ENCODE results near the gene DYNLT2. TPM values are rescaled to one million over a fixed set of nuclear protein-coding genes. Genes with fewer than 3 reads are reported as not detected.
A peak's percentile ranks its signal among the peaks of the same experiment; 100 is the strongest.

DYNLT2 gene
- total and polyA plus RNA-seq, 2 experiments from 2014 or later: 2.9 to 3.1 TPM

DNA sequence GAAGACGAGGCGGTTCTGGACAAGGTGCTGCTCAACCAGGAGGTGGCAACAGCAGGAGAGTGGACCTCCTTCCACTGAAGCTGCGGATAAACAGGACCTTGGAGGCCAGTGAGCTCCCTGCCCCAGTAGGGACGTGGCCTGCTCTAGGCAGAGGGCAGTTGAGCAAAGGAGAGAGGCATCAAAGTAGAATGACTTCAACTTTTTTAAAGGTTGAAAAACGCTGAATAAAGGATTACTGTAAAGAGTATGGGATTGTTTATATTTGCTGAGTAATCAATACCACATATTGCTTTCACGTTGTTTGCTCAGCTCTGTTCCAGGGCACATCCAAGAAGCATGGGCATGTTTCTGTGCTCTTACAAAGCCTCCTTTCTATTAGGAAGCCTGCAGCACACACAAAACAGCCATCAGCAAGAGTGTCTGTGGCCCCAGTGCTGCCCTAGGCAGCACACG lies 48.1 kb upstream of the DYNLT2 start:
- WGBS (ENCODE audit: low lambda C conversion rate, missing lambda C conversion rate): 61% methylated on average over 7 of the region's 7 CpGs
- peak overlapping the region; percentile 44 for H3K4me2 ChIP-seq
- no peaks in the 10 kb centered on the region for H4K20me1 ChIP-seq (ENCODE audit: insufficient read depth, poor library complexity, severe bottlenecking)
- H3K9me2 ChIP-seq (replicated peaks; ENCODE audit: insufficient read depth): no peaks in the 10 kb centered on the region
- no peak overlapping the region for H2AFZ ChIP-seq
- H3K27me3 ChIP-seq: no peaks in the 10 kb centered on the region
- H3K9me3 ChIP-seq (ENCODE audit: low read depth): no peaks in the 10 kb centered on the region
- peak overlapping the region; percentile 93 for H3K27ac ChIP-seq
- peaks cover 8% of the 10 kb centered on the region for H3K79me2 ChIP-seq
- H3K4me3 ChIP-seq: no peak overlapping the region
- TF ChIP-seq, protein P1, sequence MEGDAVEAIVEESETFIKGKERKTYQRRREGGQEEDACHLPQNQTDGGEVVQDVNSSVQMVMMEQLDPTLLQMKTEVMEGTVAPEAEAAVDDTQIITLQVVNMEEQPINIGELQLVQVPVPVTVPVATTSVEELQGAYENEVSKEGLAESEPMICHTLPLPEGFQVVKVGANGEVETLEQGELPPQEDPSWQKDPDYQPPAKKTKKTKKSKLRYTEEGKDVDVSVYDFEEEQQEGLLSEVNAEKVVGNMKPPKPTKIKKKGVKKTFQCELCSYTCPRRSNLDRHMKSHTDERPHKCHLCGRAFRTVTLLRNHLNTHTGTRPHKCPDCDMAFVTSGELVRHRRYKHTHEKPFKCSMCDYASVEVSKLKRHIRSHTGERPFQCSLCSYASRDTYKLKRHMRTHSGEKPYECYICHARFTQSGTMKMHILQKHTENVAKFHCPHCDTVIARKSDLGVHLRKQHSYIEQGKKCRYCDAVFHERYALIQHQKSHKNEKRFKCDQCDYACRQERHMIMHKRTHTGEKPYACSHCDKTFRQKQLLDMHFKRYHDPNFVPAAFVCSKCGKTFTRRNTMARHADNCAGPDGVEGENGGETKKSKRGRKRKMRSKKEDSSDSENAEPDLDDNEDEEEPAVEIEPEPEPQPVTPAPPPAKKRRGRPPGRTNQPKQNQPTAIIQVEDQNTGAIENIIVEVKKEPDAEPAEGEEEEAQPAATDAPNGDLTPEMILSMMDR (IDR thresholded peaks at IDR 0.05; ENCODE audit: poor library complexity): no peak
- no peak for TF ChIP-seq EZH2 (IDR thresholded peaks at IDR 0.05; ENCODE audit: borderline replicate concordance)
- TF ChIP-seq EZH2phosphoT487 (IDR thresholded peaks at IDR 0.05; ENCODE audit: low read depth, severe bottlenecking, unreplicated experiment): no peak
- DNase-seq (ENCODE audit: low spot score): no peak
- peaks cover 27% of the 10 kb centered on the region for H3K4me1 ChIP-seq (ENCODE audit: insufficient read depth)
- H3K36me3 ChIP-seq (replicated peaks; ENCODE audit: insufficient read depth, low read depth): no peaks in the 10 kb centered on the region

DNA sequence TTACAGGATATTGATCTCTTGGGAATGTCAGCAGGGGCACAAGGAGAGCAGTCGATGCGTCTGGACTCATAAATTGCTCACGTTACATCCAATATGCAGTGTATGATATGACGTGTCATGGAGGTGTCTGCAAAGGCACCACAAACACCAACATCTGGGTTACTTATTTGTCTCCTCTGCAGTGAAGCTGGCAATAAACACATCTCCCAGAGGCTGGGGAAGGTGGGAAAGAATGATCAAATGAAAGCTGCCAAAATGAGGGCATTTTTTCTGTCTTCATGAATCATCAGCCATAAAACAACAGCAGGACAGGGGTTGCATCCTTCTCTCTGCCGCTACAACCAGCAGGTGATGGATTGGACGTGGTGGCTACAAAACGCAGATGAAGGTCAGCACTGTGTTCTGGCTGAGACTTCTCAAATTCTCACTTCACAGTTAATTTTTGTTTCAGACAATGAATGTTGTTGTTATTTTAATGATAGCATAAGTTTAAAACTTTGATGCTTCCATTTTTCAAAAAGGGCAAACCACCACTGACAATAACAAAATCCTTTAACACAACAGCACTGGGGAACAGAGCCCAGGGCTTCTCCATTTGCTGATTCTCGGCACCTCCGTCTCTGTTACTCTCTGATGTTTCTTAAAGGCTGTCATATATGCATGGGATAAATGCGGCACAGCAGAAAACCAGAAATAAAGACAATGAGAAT lies 47.5 kb upstream of the DYNLT2 start:
- WGBS (ENCODE audit: low lambda C conversion rate, missing lambda C conversion rate): 67% methylated on average over 10 of the region's 10 CpGs
- Histone ChIP-seq H4K20me1 (ENCODE audit: insufficient read depth, poor library complexity, severe bottlenecking) (no peaks in the 10 kb centered on the region), H3K4me2 (no peak overlapping the region), H3K4me3 (no peak overlapping the region), H2AFZ (no peak overlapping the region), H3K9me3 (ENCODE audit: low read depth) (no peaks in the 10 kb centered on the region), H3K79me2 (peaks cover 8% of the 10 kb centered on the region), H3K27me3 (no peaks in the 10 kb centered on the region), H3K4me1 (ENCODE audit: insufficient read depth) (peaks cover 27% of the 10 kb centered on the region), H3K36me3 (replicated peaks; ENCODE audit: insufficient read depth, low read depth) (no peaks in the 10 kb centered on the region), H3K9me2 (replicated peaks; ENCODE audit: insufficient read depth) (no peaks in the 10 kb centered on the region), H3K27ac (peak overlapping the region; percentile 93)
- TF ChIP-seq EZH2 (IDR thresholded peaks at IDR 0.05; ENCODE audit: borderline replicate concordance): no peak
- TF ChIP-seq EZH2phosphoT487 (IDR thresholded peaks at IDR 0.05; ENCODE audit: low read depth, severe bottlenecking, unreplicated experiment): no peak
- TF ChIP-seq, protein P1 (IDR thresholded peaks at IDR 0.05; ENCODE audit: poor library complexity): no peak
- DNase-seq (ENCODE audit: low spot score): no peak

DNA sequence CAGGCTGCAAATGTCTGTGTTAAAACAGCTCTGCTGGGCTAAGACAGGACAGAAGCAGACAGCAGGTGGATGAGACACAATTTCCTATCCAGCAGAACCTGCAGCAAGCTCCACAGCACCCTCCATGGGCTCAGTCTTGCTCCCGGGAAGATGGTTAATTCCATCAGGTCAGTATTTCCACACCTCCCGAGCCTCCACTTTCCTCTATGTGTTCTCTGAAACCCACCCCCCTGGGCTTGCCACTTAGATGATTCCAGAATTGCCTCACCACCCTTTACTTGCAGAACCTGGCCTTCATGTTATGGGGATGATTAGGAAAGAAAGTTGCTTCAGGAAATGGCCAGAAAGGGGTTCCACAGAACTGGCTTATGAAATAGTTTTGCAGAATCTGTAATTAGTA lies 43.8 kb upstream of the DYNLT2 start:
- H3K4me2 ChIP-seq: no peak overlapping the region
- WGBS (ENCODE audit: low lambda C conversion rate, missing lambda C conversion rate): 65% methylated on average over 2 of the region's 2 CpGs
- no peaks in the 10 kb centered on the region for H3K27me3 ChIP-seq

More for the DNA sequence above, 43.8 kb upstream of the DYNLT2 start:
- Histone ChIP-seq H3K4me1 (ENCODE audit: insufficient read depth) (peaks cover 20% of the 10 kb centered on the region), H3K9me3 (ENCODE audit: low read depth) (no peaks in the 10 kb centered on the region), H3K79me2 (peaks cover 24% of the 10 kb centered on the region), H3K4me3 (no peak overlapping the region), H2AFZ (no peak overlapping the region), H4K20me1 (ENCODE audit: insufficient read depth, poor library complexity, severe bottlenecking) (no peaks in the 10 kb centered on the region), H3K27ac (no peak overlapping the region), H3K36me3 (replicated peaks; ENCODE audit: insufficient read depth, low read depth) (no peaks in the 10 kb centered on the region), H3K9me2 (replicated peaks; ENCODE audit: insufficient read depth) (no peaks in the 10 kb centered on the region)
- TF ChIP-seq EZH2 (IDR thresholded peaks at IDR 0.05; ENCODE audit: borderline replicate concordance): no peak
- no peak for TF ChIP-seq EZH2phosphoT487 (IDR thresholded peaks at IDR 0.05; ENCODE audit: low read depth, severe bottlenecking, unreplicated experiment)
- TF ChIP-seq, protein P1 (IDR thresholded peaks at IDR 0.05; ENCODE audit: poor library complexity): no peak
- no peak for DNase-seq (ENCODE audit: low spot score)

All from hepatocyte (in vitro differentiated cells).